Heart left ventricle (tissue), 13 donors: ENCODE data around the gene ZBTB18.

Experiments used
- POLR2A ChIP-seq, 2 donors: fragments of 450-650 bp; IDR thresholded peaks; one replicate each; pipeline ENCODE4 v1.6.1; 2017; ENCODE audit warnings: antibody characterized with exemption in 2 of 2, mild to moderate bottlenecking in 2 of 2, moderate library complexity in 2 of 2
- TF ChIP-seq, protein P1 (sequence below), 12 donors: fragments of 200-600 bp; sonication (generic) in 4 of 12; IDR thresholded peaks; one replicate each; pipeline versions ENCODE4 v1.5.0 to v1.8.0; 2018 to 2022; ENCODE audit warnings: antibody characterized with exemption in 12 of 12, mild to moderate bottlenecking in 5 of 12
- donor health status: ischemic (EF 13 %, LVEDD 7.1; RV severe dilation, severe dysfunction).
- donor health status: DM: no; HTN: yes; CAD: no.
- donor health status: DM: no; HTN: no; CAD: no.
- donor health status: ischemic (EF 25% LVEDD 6.9; RV normal size, moderate dysfunction).
- donor health status: ischemic (EF 25% LVEDD 5.7; RV mildly dilated, moderate dysfunction).
- donor health status: ischemic (EF 35%, LVEDD 5.7; RV mildly dilated, moderate dysfunction).
- donor health status: nonischemic (EF 11% LVEDD 7.7; RV severe dilation, severe dysfunction).
- donor health status: DM: yes; HTN: yes; CAD: no.
- donor health status: PGD.
- donor health status: ischemic (EF 29% LVEDD 5.4; RV normal size, mild dysfunction).
- donor health status: nonischemic (EF 23%, LVEDD 6.1; RV moderate dilation, normal function).

- TF ChIP-seq, protein P1, sequence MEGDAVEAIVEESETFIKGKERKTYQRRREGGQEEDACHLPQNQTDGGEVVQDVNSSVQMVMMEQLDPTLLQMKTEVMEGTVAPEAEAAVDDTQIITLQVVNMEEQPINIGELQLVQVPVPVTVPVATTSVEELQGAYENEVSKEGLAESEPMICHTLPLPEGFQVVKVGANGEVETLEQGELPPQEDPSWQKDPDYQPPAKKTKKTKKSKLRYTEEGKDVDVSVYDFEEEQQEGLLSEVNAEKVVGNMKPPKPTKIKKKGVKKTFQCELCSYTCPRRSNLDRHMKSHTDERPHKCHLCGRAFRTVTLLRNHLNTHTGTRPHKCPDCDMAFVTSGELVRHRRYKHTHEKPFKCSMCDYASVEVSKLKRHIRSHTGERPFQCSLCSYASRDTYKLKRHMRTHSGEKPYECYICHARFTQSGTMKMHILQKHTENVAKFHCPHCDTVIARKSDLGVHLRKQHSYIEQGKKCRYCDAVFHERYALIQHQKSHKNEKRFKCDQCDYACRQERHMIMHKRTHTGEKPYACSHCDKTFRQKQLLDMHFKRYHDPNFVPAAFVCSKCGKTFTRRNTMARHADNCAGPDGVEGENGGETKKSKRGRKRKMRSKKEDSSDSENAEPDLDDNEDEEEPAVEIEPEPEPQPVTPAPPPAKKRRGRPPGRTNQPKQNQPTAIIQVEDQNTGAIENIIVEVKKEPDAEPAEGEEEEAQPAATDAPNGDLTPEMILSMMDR (IDR thresholded peaks at IDR 0.05), result no peak
- no peak for TF ChIP-seq POLR2A (IDR thresholded peaks at IDR 0.05)
Observed at GRCh38 chr1:244069326-244069898, 18.3 kb downstream of the ZBTB18 start.
